Stomach (tissue), 4 donors: Measurements from ENCODE around the gene PNLDC1.

Source experiments
- CTCF ChIP-seq, 7 experiments: fragments of 450-650 bp in 4 of 7; fragments of 200-600 bp in 3 of 7; sonication (generic) in 3 of 7; IDR thresholded peaks; one replicate each; pipeline ENCODE4 v1.5.1; 2016 to 2019; ENCODE audit warnings: antibody characterized with exemption in 7 of 7, control low read depth in 2 of 7, mild to moderate bottlenecking in 1 of 7
- POLR2A ChIP-seq, 4 donors: fragments of 450-650 bp; IDR thresholded peaks; one replicate each; pipeline ENCODE4 v1.6.1; 2016; ENCODE audit warnings: antibody characterized with exemption in 4 of 4, control low read depth in 2 of 4, mild to moderate bottlenecking in 1 of 4, moderate library complexity in 1 of 4

GRCh38 chr6:159778131-159778530, 21.9 kb upstream of the PNLDC1 start:
- TF ChIP-seq CTCF (IDR thresholded peaks at IDR 0.05) (no peak), POLR2A (IDR thresholded peaks at IDR 0.05) (no peak)
